K562 (cell line): ENCODE results near the gene HMOX2. TPM values are rescaled to one million over a fixed set of nuclear protein-coding genes. Genes with fewer than 3 reads are reported as not detected.
A peak's percentile ranks its signal among the peaks of the same experiment; 100 is the strongest.

Experiments
- ARID2 ChIP-seq: fragments of 450-650 bp; IDR thresholded peaks from 2 replicates; pipeline ENCODE4 v1.6.1; 2017; ENCODE audit warnings: antibody characterized with exemption, mild to moderate bottlenecking
- BRF2 ChIP-seq: IDR thresholded peaks from 3 replicates; pipeline ENCODE4 v1.6.1; 2011; ENCODE audit warnings: borderline replicate concordance, mild to moderate bottlenecking; ENCODE audit not compliant: insufficient read length, insufficient read depth
- DNMT1 ChIP-seq: fragments of 450-650 bp; IDR thresholded peaks from 2 replicates; pipeline ENCODE4 v1.6.1; 2016; ENCODE audit warnings: antibody characterized with exemption, mild to moderate bottlenecking
- E2F1 ChIP-seq: sonication (generic); formaldehyde crosslinking; IDR thresholded peaks from 2 replicates; pipeline ENCODE4 v1.8.1; 2023; ENCODE audit warnings: mild to moderate bottlenecking, missing genetic modification reagents, moderate library complexity
- HMGN3 ChIP-seq: IDR thresholded peaks from 2 replicates; pipeline ENCODE4 v1.6.1; 2011; ENCODE audit warnings: borderline replicate concordance, low read depth, mild to moderate bottlenecking, mixed read lengths, low read length; ENCODE audit not compliant: insufficient read length; ENCODE audit errors: extremely low read depth
- KLF10 ChIP-seq: fragments of 250-450 bp; sonication (Bioruptor Pico); IDR thresholded peaks from 2 replicates; pipeline ENCODE4 v1.6.1; 2021; ENCODE audit warnings: matching md5 sums
- KLF6 ChIP-seq: fragments of 250-450 bp; sonication (Bioruptor Pico); IDR thresholded peaks from 2 replicates; pipeline ENCODE4 v1.4.0; 2020; ENCODE audit warnings: mild to moderate bottlenecking, moderate library complexity, borderline replicate concordance
- LEF1 ChIP-seq: fragments of 450-650 bp; IDR thresholded peaks from 2 replicates; pipeline ENCODE4 v1.6.1; 2016; ENCODE audit warnings: mild to moderate bottlenecking
- NELFE ChIP-seq: IDR thresholded peaks from 2 replicates; pipeline ENCODE4 v1.6.1; 2011; ENCODE audit warnings: mild to moderate bottlenecking; ENCODE audit not compliant: insufficient read depth, insufficient read length
- PRDM10 ChIP-seq: fragments of 450-650 bp; IDR thresholded peaks from 2 replicates; pipeline ENCODE4 v1.6.1; 2018; ENCODE audit not compliant: partially characterized antibody
- STAT5B ChIP-seq: fragments of 250-450 bp; sonication (Bioruptor Pico); IDR thresholded peaks from 2 replicates; pipeline ENCODE4 v1.8.0; 2021; ENCODE audit warnings: mild to moderate bottlenecking, inconsistent platforms
- ZC3H8 ChIP-seq: fragments of 450-650 bp; IDR thresholded peaks from 2 replicates; pipeline ENCODE4 v1.6.1; 2017
- ZFP36 ChIP-seq: fragments of 150-350 bp; IDR thresholded peaks from 2 replicates; pipeline ENCODE4 v1.6.1; 2018; ENCODE audit warnings: low read length, low read depth; ENCODE audit not compliant: partially characterized antibody
- ZNF277 ChIP-seq: fragments of 250-450 bp; sonication (Bioruptor Pico); IDR thresholded peaks from 2 replicates; pipeline ENCODE4 v1.8.0; 2022; ENCODE audit warnings: inconsistent platforms, mild to moderate bottlenecking, moderate library complexity, borderline replicate concordance
- ZNF431 ChIP-seq: sonication (generic); formaldehyde crosslinking; IDR thresholded peaks from 2 replicates; pipeline ENCODE4 v1.8.0; 2022; ENCODE audit warnings: mild to moderate bottlenecking, missing genetic modification reagents
- ZNF740 ChIP-seq, 3 experiments: fragments of 200-800 bp in 1 of 3; sonication (Bioruptor generic) in 1 of 3; sonication (generic) in 1 of 3; formaldehyde crosslinking in 1 of 3; IDR thresholded peaks; 2 replicates each; pipeline versions ENCODE4 v1.6.1 to v1.8.0; 2016 to 2022; ENCODE audit warnings: mild to moderate bottlenecking in 2 of 3, missing compliant biosample characterization in 2 of 3, missing genetic modification characterization in 2 of 3, missing genetic modification reagents in 1 of 3
- polyA plus RNA-seq, 8 experiments: library from polyadenylated mRNA; depleted of rRNA in 4 of 8; stranded (reverse) in 5 of 8; unstranded in 3 of 8; fragments of >200 nt; fragmentation: Nextera tagmentation in 2 of 8; fragmentation: Illumina TruSeq in 1 of 8; extraction: Ambion mirVana in 2 of 8; extraction: Trizol in 1 of 8; gene quantifications; 2 replicates each; pipeline versions ENCODE4 v1.2.1 to v1.2.3, GENCODE V29; 2011 to 2014; ENCODE audit warnings: inconsistent platforms in 1 of 8, missing spikeins in 1 of 8
- total RNA-seq, 7 experiments: library from RNA; depleted of rRNA in 6 of 7; stranded (reverse); fragments of >200 nt in 6 of 7; fragmentation: Illumina TruSeq in 2 of 7; extraction: Trizol in 2 of 7; gene quantifications; 2 replicates each; pipeline versions ENCODE4 v1.2.1 to v1.2.3, GENCODE V29; 2011 to 2021; ENCODE audit warnings: low replicate concordance in 1 of 7

HMOX2 gene
- total and polyA plus RNA-seq, 9 of the 15 experiments (the other 6 are each of a cell fraction or from before 2014, with no cell fraction given), result 26.8 to 87.4 (median 57.4) TPM

GRCh38 chr16:4475880-4476788 lies at the start of gene HMOX2 (continued):
- TF ChIP-seq BRF2 (no peak), KLF6 (CRISPR knock-in tag) (no peak), KLF10 (no peak), DNMT1 (no peak), ZFP36 (peak; percentile 50), HMGN3 (peak; percentile 89), ZC3H8 (no peak), ZNF277 (CRISPR knock-in tag) (no peak), PRDM10 (peak; percentile 34), ZNF740 (CRISPR knock-in tag; IDR thresholded peaks at IDR 0.05) (no peak), ZNF740 (tag; IDR thresholded peaks at IDR 0.05) (no peak), NELFE (no peak), LEF1 (no peak), ZNF431 (CRISPR knock-in tag) (no peak), STAT5B (CRISPR knock-in tag) (no peak), E2F1 (CRISPR knock-in tag) (peak; percentile 88), ARID2 (no peak)
